KMS-11 (cell line): Measurements from ENCODE around the gene DNAJC15.
"Not testable (repeated sequence)": the region's sequence is repeated elsewhere in the genome, so short reads cannot be mapped to it uniquely, and the experiment has no call there.

Source experiments
- H2AFZ ChIP-seq: fragments of 200-600 bp; sonication (generic); 2 replicates; pipeline ENCODE4 v1.6.1; 2016; ENCODE audit warnings: antibody characterized with exemption, mixed run types, low read depth
- H3K27ac ChIP-seq: fragments of 200-600 bp; sonication (generic); 2 replicates; pipeline ENCODE4 v1.6.1; 2016; ENCODE audit warnings: mild to moderate bottlenecking, mixed run types
- H3K27me3 ChIP-seq: fragments of 200-600 bp; sonication (generic); 2 replicates; pipeline ENCODE4 v1.6.1; 2017; ENCODE audit warnings: mild to moderate bottlenecking, low read depth, mixed run types, moderate library complexity; ENCODE audit not compliant: insufficient read depth
- H3K36me3 ChIP-seq: fragments of 200-600 bp; sonication (generic); 2 replicates; pipeline ENCODE4 v1.6.1; 2017; ENCODE audit warnings: mild to moderate bottlenecking, mixed run types; ENCODE audit not compliant: insufficient read depth
- H3K4me1 ChIP-seq: fragments of 200-600 bp; sonication (generic); 2 replicates; pipeline ENCODE4 v1.6.1; 2016; ENCODE audit warnings: mild to moderate bottlenecking, low read depth, mixed run types; ENCODE audit not compliant: poor library complexity, severe bottlenecking
- H3K4me2 ChIP-seq: fragments of 200-600 bp; sonication (generic); 2 replicates; pipeline ENCODE4 v1.7.0; 2016; ENCODE audit warnings: mild to moderate bottlenecking, mixed run types
- H3K4me3 ChIP-seq: fragments of 200-600 bp; sonication (generic); IDR thresholded peaks from 2 replicates; pipeline ENCODE4 v1.6.1; 2017; ENCODE audit warnings: low read depth, low read length, mixed read lengths; ENCODE audit not compliant: insufficient read depth
- H3K79me2 ChIP-seq: fragments of 200-600 bp; sonication (generic); 2 replicates; pipeline ENCODE4 v1.6.1; 2016; ENCODE audit warnings: low read depth, mixed run types; ENCODE audit not compliant: insufficient read depth
- H3K9ac ChIP-seq: fragments of 200-600 bp; sonication (generic); 2 replicates; pipeline ENCODE4 v1.6.1; 2016; ENCODE audit warnings: mild to moderate bottlenecking, mixed run types
- H4K20me1 ChIP-seq: fragments of 200-600 bp; sonication (generic); 2 replicates; pipeline ENCODE4 v1.6.1; 2016; ENCODE audit warnings: mild to moderate bottlenecking, mixed run types; ENCODE audit not compliant: insufficient read depth
- CTCF ChIP-seq: fragments of 200-600 bp; sonication (generic); conservative IDR thresholded peaks from 2 replicates; pipeline ENCODE4 v1.6.1; 2017; ENCODE audit warnings: low read depth, mild to moderate bottlenecking, antibody characterized with exemption, low read length, moderate library complexity, mixed read lengths

The DNAJC15 gene

GRCh38 chr13:43061496-43062280 lies 38.3 kb downstream of the DNAJC15 start:
- no peak for TF ChIP-seq CTCF
- 0 out of 2 replicates have a peak, but pooled peaks cover 3% of the 10 kb centered on the region for H3K79me2 ChIP-seq
- no peak overlapping the region for H3K4me2 ChIP-seq
- peaks cover 12% of the 10 kb centered on the region for H3K4me1 ChIP-seq
- no peak overlapping the region for H2AFZ ChIP-seq
- no peaks in the 10 kb centered on the region for H3K27me3 ChIP-seq
- no peaks in the 10 kb centered on the region for H4K20me1 ChIP-seq
- H3K27ac ChIP-seq: no peak overlapping the region
- no peak overlapping the region for H3K4me3 ChIP-seq
- H3K36me3 ChIP-seq: no peaks in the 10 kb centered on the region
- no peak overlapping the region for H3K9ac ChIP-seq

- H3K4me2 ChIP-seq: no peak overlapping the region
- H2AFZ ChIP-seq: no peak overlapping the region
- no peaks in the 10 kb centered on the region for H3K27me3 ChIP-seq
- H3K27ac ChIP-seq: no peak overlapping the region
- no peaks in the 10 kb centered on the region for H4K20me1 ChIP-seq
- H3K9ac ChIP-seq: no peak overlapping the region
- H3K4me1 ChIP-seq: peaks cover 39% of the 10 kb centered on the region
- H3K4me3 ChIP-seq: no peak overlapping the region
- H3K79me2 ChIP-seq: no peaks in the 10 kb centered on the region
- H3K36me3 ChIP-seq: no peaks in the 10 kb centered on the region
- TF ChIP-seq CTCF: no peak
Observed at GRCh38 chr13:43071824-43072223, 48.4 kb downstream of the DNAJC15 start.

GRCh38 chr13:43072394-43072793 lies 49.0 kb downstream of the DNAJC15 start:
- Histone ChIP-seq H3K4me2 (no peak overlapping the region), H3K4me1 (peaks cover 39% of the 10 kb centered on the region), H3K9ac (no peak overlapping the region), H2AFZ (no peak overlapping the region), H3K79me2 (no peaks in the 10 kb centered on the region), H3K27ac (no peak overlapping the region), H3K36me3 (no peaks in the 10 kb centered on the region), H4K20me1 (no peaks in the 10 kb centered on the region), H3K27me3 (no peaks in the 10 kb centered on the region), H3K4me3 (no peak overlapping the region)
- no peak for TF ChIP-seq CTCF

GRCh38 chr13:43074824-43075510 lies 51.6 kb downstream of the DNAJC15 start:
- H3K4me3 ChIP-seq: no peak overlapping the region
- no peak for TF ChIP-seq CTCF
- H2AFZ ChIP-seq: no peak overlapping the region
- H3K27ac ChIP-seq: peak overlapping the region; percentile 19; the same call in 1 of the 2 replicates
- H3K9ac ChIP-seq: no peak overlapping the region
- no peaks in the 10 kb centered on the region for H3K36me3 ChIP-seq
- H3K4me1 ChIP-seq: peaks cover 39% of the 10 kb centered on the region
- no peaks in the 10 kb centered on the region for H4K20me1 ChIP-seq
- no peaks in the 10 kb centered on the region for H3K79me2 ChIP-seq
- peak overlapping the region; percentile 76 for H3K4me2 ChIP-seq
- no peaks in the 10 kb centered on the region for H3K27me3 ChIP-seq

- peak overlapping the region; percentile 76 for H3K4me2 ChIP-seq
- H2AFZ ChIP-seq, H3K9ac ChIP-seq, H4K20me1 ChIP-seq, H3K27me3 ChIP-seq, H3K79me2 ChIP-seq, H3K36me3 ChIP-seq, H3K4me3 ChIP-seq: not testable (repeated sequence)
- H3K27ac ChIP-seq: peak overlapping the region; percentile 19; the same call in 1 of the 2 replicates
- peaks cover 39% of the 10 kb centered on the region for H3K4me1 ChIP-seq
Observed at GRCh38 chr13:43075511-43075902, 52.1 kb downstream of the DNAJC15 start.
